ENCODE data around the gene AP1S3.
A peak's percentile ranks its signal among the peaks of the same experiment; 100 is the strongest.
"Not testable (repeated sequence)": the region's sequence is repeated elsewhere in the genome, so short reads cannot be mapped to it uniquely, and the experiment has no call there.

AP1S3 gene
- 1.2 to 7.9 (median 1.7) reads per million in 3 experiments for total RNA-seq

- DNase-seq: peak; percentile 66
Measured at GRCh38 chr2:223837287-223838061, at the start of gene AP1S3. TSS of gene AP1S3 (minus strand) at chr2:223837582. CDS start at chr2:223837450, 132 bp downstream.

DNA sequence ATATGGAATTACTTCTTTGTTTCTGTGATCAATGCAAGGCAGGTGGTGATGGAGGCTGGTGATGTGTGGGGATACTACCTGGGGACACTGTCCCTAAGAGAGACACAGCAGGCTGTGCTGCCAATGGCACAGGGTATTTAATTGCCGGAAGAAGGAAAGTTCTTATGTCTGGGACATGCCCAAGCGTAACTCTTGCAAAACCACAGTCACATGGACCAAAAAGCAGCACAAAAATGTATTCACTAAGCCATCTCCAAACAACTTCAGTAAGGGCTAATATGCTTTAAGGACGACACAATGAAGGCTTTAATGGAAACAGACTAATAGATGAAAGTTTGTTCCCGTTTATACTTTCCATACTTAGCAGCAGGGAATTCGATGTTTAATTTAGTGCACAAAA is 49.7 kb upstream of the AP1S3 start:
- no peak for DNase-seq

DNA sequence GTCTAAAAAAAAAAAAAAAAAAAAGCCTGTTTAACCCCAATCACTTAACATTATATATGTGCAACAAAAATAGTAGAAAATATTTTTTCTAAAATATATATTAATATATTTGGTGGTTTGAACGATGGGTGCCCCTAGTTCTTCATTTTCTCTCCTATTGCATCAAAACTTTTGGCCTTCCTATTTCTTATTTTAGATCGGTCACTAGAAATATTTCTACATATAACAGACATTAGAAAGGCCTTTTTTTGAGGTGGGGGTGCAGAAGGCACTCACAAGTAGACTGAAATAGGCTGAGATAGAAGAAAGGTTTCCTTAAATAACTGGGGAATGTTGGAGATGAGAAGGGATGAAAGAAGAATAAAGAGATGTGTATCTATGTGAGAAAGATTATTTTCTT is 49.3 kb upstream of the AP1S3 start:
- no peak for DNase-seq

- no peak for DNase-seq
Measured at GRCh38 chr2:223884399-223884798, 47.0 kb upstream of the AP1S3 start.

DNA sequence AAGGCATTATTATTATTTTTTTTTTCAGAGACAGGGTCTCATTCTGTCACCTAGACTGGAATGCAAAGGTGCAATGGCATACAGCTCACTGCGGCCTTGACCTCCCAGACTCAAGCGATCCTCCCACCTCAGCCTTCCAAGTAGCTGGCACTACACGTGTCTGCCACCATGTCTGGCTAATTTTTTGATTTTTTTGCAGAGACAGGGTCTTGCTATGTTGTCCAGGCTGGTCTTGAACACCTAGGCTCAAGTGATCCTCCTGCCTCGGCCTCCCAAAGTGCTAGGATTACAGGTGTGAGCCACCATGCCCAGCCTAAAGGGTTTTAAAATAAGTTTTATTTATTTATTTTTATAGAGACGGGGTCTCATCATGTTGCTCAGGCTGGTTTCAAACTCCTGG is 45.3 kb upstream of the AP1S3 start:
- no peak for DNase-seq

DNA sequence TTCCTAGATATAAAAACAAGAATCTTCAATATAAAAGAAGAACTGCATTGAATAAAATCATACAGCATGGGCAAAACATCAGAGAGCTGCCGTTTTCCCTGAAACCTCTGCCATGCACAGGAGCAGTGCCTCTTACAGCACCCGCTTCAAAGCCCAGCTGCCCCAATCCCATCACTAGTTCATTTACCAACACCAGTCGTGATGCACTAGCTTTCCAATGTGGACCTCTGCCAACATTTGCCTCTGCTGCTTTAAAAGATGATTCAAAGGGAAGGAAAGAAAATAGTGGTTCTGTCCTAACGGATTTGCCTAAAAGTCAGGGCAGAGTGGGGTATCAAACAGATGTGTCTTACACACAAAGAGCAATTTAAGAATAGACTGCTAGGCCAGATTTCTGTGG is 43.4 kb upstream of the AP1S3 start:
- DNase-seq: no peak

DNA sequence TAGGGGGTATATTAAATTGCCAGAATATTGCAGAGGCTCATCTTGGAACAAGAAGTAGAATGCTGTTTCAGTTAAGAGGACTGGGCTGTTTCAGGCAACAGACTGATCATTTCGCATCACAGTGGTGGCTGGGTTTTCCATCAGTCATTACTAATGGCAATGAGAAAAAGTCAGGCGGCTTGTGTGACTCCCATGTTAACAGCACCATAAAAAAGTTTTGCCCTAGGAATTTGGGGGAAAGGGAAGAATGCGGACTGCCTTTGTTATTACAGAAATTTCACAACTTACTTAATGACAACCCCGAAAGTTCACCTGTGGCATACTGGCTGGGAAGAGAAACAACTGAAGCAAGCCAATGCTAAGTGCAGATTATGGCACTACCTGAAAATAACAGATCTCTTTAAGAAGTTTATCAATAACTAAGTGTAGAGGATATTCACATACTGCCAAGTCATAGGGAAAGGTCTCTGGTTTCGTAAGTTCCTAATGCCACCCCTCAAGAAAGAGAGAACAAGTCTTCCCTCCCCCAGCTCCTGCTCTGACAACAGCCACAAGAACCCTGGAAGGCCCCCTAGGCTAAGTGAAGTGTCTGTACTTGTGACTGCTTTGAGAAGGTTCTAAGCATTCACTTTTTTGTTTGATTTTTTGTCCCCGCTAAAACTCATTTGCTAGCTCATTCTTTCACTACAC is 40.5 kb upstream of the AP1S3 start:
- no peak for DNase-seq

- DNase-seq: no peak
Measured at GRCh38 chr2:223873672-223874071, 36.3 kb upstream of the AP1S3 start.

GRCh38 chr2:223872772-223873171 is 35.4 kb upstream of the AP1S3 start:
- not testable (repeated sequence) for DNase-seq

DNA sequence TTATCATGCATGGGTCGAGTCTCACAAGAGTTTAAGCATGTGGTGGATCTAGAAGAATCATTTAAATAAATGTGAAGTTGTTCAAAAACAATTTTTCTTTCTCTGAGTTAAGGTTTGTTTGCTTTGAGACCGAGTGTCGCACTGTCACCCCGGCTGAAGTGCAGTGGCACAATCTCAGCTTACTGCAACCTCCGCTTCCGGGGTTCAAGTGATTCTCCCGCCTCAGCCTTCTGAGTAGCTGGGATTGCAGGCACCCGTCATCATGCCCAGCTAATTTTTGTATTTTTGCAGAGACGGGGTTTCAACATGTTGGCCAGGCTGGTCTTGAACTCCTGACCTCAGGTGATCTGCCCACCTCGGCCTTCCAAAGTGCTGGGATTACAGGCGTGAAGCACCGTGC is 34.3 kb upstream of the AP1S3 start:
- not testable (repeated sequence) for DNase-seq

GRCh38 chr2:223870840-223871611 is 33.6 kb upstream of the AP1S3 start:
- no peak for DNase-seq

DNA sequence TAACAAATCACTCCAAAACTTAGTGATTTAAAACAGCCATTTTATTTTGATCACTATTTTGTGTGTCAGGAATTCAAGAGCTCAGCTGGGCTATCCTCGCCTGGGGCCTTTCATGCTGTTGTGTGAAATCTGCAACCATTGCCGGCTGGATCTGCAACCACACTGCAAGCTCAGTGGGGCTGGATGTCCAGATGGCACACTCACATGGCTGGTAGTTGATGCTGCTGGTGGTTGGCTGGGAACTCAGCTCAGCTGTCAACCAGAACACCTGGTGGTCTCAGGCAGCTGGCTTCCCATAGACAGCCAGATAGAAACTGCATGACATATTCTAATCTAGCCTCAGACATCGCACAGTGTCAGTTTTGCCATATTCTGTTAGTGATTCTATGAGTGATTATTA is 30.6 kb upstream of the AP1S3 start:
- DNase-seq: no peak

GRCh38 chr2:223865907-223866508 is 28.6 kb upstream of the AP1S3 start:
- no peak for DNase-seq

GRCh38 chr2:223865124-223865523 is 27.7 kb upstream of the AP1S3 start:
- DNase-seq: peak; percentile 79

DNA sequence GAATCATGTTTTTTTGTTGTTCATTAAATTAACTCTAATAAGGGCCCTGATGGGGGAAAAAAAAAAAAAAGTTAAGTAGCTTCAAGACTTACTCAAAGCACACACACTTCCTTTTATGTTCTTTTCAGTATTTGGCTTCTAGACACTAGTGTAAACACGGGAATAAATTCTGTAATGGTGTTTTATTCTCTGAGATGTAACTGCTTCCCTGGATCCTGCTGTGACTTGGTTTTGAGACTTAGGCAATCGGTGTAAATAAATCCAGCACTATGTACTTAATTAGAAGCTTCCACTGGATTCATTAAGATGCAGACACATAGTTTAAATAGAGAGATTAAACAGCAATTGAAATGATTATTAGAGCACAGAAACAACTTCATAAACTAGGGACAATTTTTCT is 26.1 kb upstream of the AP1S3 start:
- no peak for DNase-seq

DNA sequence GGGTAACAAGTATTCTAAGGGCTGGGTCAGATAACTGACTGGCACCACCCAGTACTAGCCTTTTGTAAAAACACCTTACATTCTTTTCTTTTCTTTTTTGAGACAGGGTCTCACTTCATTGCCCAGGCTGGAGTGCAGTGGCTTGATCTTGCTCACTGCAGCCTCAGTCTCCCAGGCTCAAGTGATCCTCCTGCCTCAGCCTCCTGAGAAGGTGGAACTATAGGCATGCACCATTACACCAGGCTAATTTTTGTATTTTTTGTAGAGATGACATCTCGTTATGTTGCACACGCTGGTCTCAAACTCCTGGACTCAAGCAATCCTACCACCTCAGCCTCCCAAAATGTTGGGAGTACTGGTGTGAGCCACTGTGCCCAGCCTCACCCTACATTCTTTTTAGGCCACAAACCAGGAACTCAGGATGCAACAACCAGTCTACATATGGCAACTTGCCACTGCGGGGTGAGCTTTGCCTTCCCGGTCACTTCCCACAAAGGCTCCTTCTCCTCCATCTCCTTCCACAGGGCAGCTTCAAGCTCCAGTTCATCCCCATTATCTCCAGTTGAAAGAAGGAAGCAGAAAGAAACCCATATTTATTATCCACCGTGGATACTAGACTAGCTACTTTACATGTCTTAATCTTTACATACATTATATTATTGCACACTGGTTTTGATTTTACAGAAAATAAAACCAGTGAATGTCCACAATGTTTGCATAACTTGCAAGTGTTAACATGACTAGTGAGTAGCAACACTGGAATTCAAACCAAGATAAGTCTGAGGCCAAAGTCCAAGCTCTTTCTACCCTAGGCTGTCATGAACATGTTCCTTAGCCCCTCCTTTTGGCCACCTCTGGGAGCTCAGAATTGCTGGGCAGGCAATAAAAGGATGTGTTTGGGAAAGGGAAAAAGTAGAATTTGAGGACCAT is 23.7 kb upstream of the AP1S3 start:
- no peak for DNase-seq

DNA sequence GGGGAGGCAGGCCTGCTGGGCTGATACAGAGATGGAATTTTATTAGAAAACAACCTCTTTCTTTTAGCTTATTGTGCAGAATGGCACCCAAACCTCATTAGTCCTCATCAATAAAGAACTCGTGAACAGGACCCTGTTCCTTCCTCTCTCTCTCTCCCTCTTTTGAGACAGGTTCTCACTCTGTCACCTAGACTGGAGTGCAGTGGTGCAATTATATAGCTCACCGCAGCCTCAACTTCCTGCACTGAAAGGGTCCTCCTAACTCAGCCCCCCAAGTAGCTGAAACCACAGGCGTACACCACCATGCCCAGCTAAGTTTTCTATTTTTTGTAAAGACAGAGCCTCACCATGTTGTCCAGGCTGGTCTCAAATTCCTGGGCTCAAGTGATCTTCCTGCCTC is 21.7 kb upstream of the AP1S3 start:
- no peak for DNase-seq

DNA sequence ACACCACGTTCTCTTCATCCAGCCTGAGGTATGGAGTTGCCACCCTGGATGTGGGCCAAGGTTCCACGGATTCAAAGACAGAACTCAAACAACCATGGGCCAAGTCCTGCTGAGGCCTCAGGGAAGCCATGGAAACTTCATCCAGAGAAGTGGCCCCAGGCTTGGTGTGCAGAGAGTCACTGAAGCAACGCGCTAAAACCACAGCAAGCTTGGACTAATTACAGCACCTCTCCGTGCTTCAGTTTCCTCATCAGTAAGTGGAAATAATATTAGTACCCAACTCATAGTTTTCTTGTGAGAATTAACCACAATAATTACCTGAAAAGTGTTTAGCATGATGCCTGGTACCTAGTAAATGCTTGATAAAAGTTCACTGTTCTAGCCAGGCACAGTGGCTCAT is 19.2 kb upstream of the AP1S3 start:
- DNase-seq: no peak

- DNase-seq: no peak
Measured at GRCh38 chr2:223856021-223856420, 18.6 kb upstream of the AP1S3 start.

DNA sequence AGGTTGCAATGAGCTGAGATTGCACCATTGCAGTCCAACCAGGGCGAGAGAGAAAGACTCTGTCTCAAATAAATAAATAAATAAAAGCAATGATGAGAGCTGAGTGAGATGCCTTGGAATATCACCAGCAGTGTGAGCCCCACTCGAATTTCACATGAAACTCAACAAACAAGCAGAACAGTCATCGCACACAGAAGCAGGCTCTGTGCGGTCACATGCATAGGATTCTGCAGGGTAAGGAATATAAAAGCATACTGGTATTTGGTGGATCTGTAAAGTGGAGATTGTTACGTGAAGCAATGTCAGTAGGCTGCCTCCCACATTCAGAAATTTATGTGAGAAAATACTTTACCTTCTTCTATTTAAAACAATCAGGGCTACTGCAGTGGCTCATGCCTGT is 18.0 kb upstream of the AP1S3 start:
- no peak for DNase-seq

GRCh38 chr2:223854741-223855140 is 17.4 kb upstream of the AP1S3 start:
- no peak for DNase-seq

- no peak for DNase-seq
Measured at GRCh38 chr2:223853425-223853837, 16.0 kb upstream of the AP1S3 start.
